HG02798 (cell line): ENCODE results near the gene RNASE13.

Source experiments
- ATAC-seq: cut with Tn5 transposase; IDR thresholded peaks from one replicate; pipeline ENCODE4 v1.9.1; 2021; ENCODE audit warnings: mild to moderate bottlenecking; ENCODE audit not compliant: unreplicated experiment, poor library complexity

RNASE13 gene

DNA sequence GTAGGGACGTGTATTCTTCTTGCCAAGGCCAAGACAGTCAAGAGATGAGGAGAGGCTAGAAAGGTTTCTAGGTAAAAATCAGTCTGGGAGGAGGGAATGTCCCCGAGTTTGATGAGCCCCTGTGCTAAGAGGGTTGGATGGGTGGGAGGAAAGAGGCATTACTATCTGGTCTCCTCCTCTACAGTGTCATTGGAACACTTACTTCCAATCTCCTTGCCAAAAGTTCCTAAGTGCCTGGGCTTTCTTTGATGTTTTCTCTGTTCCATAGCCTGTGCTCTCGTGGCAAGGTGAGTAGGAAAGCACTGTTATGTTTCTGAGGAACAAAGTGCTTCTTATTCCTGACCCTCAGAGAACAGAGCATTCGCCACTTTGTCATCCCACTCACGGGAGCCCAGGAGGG, at the start of gene RNASE13:
Gene RNASE13 (minus strand): TSS at position 101 of the 400 bp plus-strand sequence. CDS start 519 bp downstream, outside the sequence.
- ATAC-seq, result no peak

GRCh38 chr14:21084396-21084795, 49.8 kb upstream of the RNASE13 start:
- ATAC-seq, result no peak

DNA sequence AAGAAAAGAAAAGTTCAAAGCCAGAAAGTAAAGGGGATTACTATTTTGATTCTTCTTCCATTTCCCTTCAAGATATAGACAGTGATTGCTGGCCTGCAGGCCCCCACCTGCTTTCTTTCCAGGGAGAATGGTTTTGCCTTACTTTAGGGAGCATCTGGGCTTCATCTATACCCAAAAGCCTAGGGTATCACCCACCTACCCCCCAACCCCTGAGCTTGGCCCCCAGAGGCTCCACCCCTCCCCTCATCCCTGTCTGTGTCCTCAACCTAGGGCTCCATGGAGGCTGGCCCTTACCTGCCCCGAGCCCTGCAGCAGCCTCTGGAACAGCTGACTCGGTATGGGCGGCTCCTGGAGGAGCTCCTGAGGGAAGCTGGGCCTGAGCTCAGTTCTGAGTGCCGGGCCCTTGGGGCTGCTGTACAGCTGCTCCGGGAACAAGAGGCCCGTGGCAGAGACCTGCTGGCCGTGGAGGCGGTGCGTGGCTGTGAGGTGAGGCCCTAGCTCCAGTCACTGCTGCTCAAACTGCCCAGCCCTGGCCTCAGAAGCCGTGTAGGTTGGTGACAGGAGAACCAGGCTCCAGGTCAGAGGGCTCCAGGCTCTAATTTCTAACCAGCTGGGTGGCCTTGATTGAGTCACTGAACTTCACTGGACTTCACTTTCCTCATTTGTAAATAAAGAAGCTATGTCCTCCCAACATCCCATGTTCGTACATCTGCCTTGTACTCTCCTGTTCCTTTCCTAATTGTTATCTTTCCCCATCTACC, 49.1 kb upstream of the RNASE13 start:
- ATAC-seq, result no peak

DNA sequence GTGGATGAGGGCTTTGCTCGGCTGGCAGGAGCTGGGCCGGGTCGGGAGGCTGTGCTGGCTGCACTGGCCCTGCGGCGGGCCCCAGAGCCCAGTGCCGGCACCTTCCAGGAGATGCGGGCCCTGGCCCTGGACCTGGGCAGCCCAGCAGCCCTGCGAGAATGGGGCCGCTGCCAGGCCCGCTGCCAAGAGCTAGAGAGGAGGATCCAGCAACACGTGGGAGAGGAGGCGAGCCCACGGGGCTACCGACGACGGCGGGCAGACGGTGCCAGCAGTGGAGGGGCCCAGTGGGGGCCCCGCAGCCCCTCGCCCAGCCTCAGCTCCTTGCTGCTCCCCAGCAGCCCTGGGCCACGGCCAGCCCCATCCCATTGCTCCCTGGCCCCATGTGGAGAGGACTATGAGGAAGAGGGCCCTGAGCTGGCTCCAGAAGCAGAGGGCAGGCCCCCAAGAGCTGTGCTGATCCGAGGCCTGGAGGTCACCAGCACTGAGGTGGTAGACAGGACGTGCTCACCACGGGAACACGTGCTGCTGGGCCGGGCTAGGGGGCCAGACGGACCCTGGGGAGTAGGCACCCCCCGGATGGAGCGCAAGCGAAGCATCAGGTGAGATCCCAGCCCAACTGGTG, 47.0 kb upstream of the RNASE13 start:
- ATAC-seq, result no peak

DNA sequence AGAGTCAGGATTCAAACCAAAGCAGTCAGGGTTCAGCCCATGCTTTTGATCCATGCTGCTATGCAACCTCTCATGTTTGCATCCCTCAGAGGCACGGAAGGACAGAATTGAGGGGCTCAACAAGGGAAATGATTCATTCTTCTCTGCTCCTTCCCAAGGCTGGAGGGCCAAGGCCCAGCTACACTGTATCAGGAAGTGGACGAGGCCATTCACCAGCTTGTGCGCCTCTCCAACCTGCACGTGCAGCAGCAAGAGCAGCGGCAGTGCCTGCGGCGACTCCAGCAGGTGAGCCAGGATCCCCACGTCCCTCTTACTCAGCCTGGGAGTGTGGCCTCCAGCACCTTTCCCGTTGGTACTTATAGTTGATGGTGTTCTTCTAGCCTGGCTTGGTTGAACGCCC, 44.1 kb upstream of the RNASE13 start:
- ATAC-seq, result no peak

GRCh38 chr14:21078287-21078686, 43.7 kb upstream of the RNASE13 start:
- no peak for ATAC-seq

DNA sequence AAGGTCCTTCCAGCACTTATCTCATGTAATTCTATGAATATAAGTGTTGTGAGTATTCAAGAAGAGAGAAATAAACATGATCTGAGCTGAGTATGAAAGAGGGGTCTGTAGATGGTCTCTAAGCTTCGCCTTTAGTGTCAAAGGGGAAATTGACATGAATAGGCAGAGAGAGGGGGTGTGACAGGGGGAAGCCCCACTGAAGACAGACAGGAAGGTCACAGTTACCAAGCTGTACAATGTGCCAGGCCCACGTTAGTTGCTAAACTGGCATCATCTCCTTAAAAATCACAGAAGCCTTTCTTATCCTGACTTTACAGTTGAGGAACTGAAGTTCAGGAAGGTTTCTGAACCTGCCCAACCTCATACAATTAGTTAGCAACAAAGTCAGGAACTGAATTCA, 43.1 kb upstream of the RNASE13 start:
- ATAC-seq, result no peak

DNA sequence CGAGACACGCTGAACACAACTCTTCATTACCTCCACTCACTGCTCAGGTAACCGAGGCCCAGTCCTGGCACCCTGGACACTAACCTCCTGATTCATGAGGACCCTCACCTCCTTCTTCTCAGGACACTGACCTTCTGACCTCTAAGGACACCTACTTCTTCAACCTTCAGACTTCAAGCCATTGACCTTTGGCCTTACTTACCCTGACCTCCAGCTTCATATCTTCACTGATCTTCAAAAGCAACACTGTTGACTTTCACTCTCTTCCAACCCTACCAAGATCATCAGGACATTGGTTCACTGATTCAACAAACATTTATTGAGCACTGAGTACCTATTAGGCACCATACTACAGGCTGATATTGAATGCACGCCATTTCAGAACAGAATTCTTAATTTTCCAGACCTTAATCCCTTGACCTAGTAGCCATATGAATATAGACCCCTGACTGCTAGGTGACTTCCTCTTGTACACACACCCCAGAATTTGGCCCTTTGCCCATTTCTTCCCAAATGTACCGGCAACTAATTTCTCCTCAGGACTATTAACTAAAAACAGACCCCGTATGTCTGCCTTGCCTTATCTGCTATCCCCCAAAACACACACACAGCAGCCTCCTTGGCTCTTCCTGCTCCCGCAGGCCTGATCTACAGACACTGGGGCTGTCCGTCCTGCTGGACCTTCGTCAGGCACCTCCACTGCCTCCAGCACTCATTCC, 41.3 kb upstream of the RNASE13 start:
- no peak for ATAC-seq

DNA sequence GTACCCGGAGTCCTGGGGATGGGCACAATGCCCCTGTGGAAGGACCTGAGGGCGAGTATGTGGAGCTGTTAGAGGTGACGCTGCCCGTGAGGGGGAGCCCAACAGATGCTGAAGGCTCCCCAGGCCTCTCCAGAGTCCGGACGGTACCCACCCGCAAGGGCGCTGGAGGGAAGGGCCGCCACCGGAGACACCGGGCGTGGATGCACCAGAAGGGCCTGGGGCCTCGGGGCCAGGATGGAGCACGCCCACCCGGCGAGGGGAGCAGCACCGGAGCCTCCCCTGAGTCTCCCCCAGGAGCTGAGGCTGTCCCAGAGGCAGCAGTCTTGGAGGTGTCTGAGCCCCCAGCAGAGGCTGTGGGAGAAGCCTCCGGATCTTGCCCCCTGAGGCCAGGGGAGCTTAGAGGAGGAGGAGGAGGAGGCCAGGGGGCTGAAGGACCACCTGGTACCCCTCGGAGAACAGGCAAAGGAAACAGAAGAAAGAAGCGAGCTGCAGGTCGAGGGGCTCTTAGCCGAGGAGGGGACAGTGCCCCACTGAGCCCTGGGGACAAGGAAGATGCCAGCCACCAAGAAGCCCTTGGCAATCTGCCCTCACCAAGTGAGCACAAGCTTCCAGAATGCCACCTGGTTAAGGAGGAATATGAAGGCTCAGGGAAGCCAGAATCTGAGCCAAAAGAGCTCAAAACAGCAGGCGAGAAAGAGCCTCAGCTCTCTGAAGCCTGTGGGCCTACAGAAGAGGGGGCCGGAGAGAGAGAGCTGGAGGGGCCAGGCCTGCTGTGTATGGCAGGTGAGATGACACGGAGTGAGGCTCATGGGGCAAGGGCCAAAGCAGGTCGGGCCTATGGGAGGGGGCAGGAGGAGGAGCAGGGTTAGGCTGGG, 40.0 kb upstream of the RNASE13 start:
- no peak for ATAC-seq

DNA sequence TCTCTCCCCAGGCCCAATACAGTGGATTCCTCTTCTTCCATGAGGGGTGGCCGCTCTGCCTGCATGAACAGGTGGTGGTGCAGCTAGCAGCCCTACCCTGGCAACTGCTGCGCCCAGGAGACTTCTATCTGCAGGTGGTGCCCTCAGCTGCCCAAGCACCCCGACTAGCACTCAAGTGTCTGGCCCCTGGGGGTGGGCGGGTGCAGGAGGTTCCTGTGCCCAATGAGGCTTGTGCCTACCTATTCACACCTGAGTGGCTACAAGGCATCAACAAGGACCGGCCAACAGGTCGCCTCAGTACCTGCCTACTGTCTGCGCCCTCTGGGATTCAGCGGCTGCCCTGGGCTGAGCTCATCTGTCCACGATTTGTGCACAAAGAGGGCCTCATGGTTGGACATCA, 39.3 kb upstream of the RNASE13 start:
- ATAC-seq, result no peak

GRCh38 chr14:21072781-21073339, 38.3 kb upstream of the RNASE13 start:
- ATAC-seq, result no peak

GRCh38 chr14:21072031-21072473, 37.4 kb upstream of the RNASE13 start:
- no peak for ATAC-seq

- peak; percentile 69 for ATAC-seq
Measured at GRCh38 chr14:21071225-21072030, 36.8 kb upstream of the RNASE13 start.

- ATAC-seq, result peak; percentile 7
Measured at GRCh38 chr14:21070610-21071224, 36.1 kb upstream of the RNASE13 start.

- ATAC-seq, result no peak
Measured at GRCh38 chr14:21070083-21070609, 35.5 kb upstream of the RNASE13 start, which contains the start of gene ARHGEF40. Gene ARHGEF40, plus strand, starts transcription at chr14:21070304. Its CDS starts 93 bp downstream, at chr14:21070397.

- ATAC-seq, result no peak
Measured at GRCh38 chr14:21069388-21070082, 34.9 kb upstream of the RNASE13 start.

- ATAC-seq, result no peak
Measured at GRCh38 chr14:21068521-21069387, 34.1 kb upstream of the RNASE13 start.
